HepG2 (cell line): ENCODE measurements around the gene USP36. TPM values are rescaled to one million over a fixed set of nuclear protein-coding genes. Genes with fewer than 3 reads are reported as not detected.
A peak's percentile ranks its signal among the peaks of the same experiment; 100 is the strongest.

Experiments
- ATAC-seq: fragments of 200-7000 bp; cut with Tn5 transposase; 3 replicates; pipeline ENCODE4 v1.9.1; 2020; ENCODE audit warnings: mild to moderate bottlenecking, moderate library complexity
- BruUV-seq: library from RNA; stranded (reverse); fragments of 400-500 nt; replicated peaks from 2 replicates; lab custom pipeline; 2021; lab: Mats Ljungman, UMichigan
- CTCF ChIA-PET: fragments of 300-600 bp; formaldehyde crosslinking; extraction: SDS; loops from one replicate; lab custom pipeline; 2021; ENCODE audit warnings: low total read pairs, inconsistent platforms, low intra/inter-chr PET ratio; lab: Yijun Ruan, JAX
- POLR2A ChIA-PET: fragments of 350-600 bp; sonication (Branson Sonifier 250); formaldehyde crosslinking; loops from one replicate; lab custom pipeline; 2020; ENCODE audit warnings: antibody characterized with exemption, inconsistent platforms; lab: Yijun Ruan, JAX
- DNase-seq: peaks from one replicate; pipeline ENCODE4 v3.0.0-alpha.2; 2015; ENCODE audit warnings: low spot score
- FAIRE-seq: peaks from 3 replicates; lab custom pipeline; 2011; peaks lifted over from hg19 to GRCh38; lab: Jason Lieb, UNC
- H2AFZ ChIP-seq: one replicate; pipeline ENCODE4 v1.6.1; 2011; ENCODE audit warnings: low read length, inconsistent platforms
- H3K27ac ChIP-seq: fragments of 300-600 bp; 3 replicates; pipeline ENCODE4 v1.8.0; 2011; ENCODE audit warnings: mixed run types, mild to moderate bottlenecking, mixed read lengths, low read length, inconsistent platforms; ENCODE audit not compliant: insufficient read depth; ENCODE audit errors: extremely low read length
- H3K27me3 ChIP-seq, 2 experiments: fragments of 200-600 bp in 1 of 2; 2 replicates in 1 of 2; 3 replicates in 1 of 2; pipeline versions ENCODE4 v1.6.0 to v1.8.0; 2011; ENCODE audit warnings: low read length in 2 of 2, mild to moderate bottlenecking in 2 of 2, moderate library complexity in 2 of 2, inconsistent platforms in 1 of 2; ENCODE audit not compliant: insufficient read depth in 2 of 2, control insufficient read depth in 1 of 2
- H3K36me3 ChIP-seq, 2 experiments: fragments of 200-600 bp in 1 of 2; replicated peaks in 1 of 2; 2 replicates in 1 of 2; 3 replicates in 1 of 2; pipeline versions ENCODE4 v1.5.1 to v1.8.0; 2011; ENCODE audit warnings: low read length in 2 of 2, inconsistent platforms in 1 of 2; ENCODE audit not compliant: insufficient read depth in 2 of 2, control insufficient read depth in 1 of 2
- H3K4me1 ChIP-seq: 2 replicates; pipeline ENCODE4 v1.5.1; 2012; ENCODE audit warnings: low read length, inconsistent platforms; ENCODE audit not compliant: insufficient read depth
- H3K4me2 ChIP-seq: 2 replicates; pipeline ENCODE4 v1.6.0; 2011; ENCODE audit warnings: low read depth, low read length, inconsistent platforms
- H3K4me3 ChIP-seq, 3 experiments: fragments of 200-600 bp in 1 of 3; sonication (generic), shearing (Covaris generic) in 1 of 3; replicated peaks in 1 of 3; 2 replicates each; pipeline ENCODE4 v1.5.1; 2011 to 2016; ENCODE audit warnings: low read length in 3 of 3, inconsistent platforms in 2 of 3, low read depth in 2 of 3, mild to moderate bottlenecking in 2 of 3, control low read depth in 1 of 3, mixed read lengths in 1 of 3; ENCODE audit not compliant: insufficient read depth in 1 of 3
- H3K79me2 ChIP-seq: one replicate; pipeline ENCODE4 v1.6.1; 2011; ENCODE audit warnings: low read length, inconsistent platforms; ENCODE audit not compliant: insufficient read depth
- H3K9ac ChIP-seq: 2 replicates; pipeline ENCODE4 v1.6.0; 2011; ENCODE audit warnings: mild to moderate bottlenecking, low read depth, low read length, inconsistent platforms; ENCODE audit not compliant: insufficient read depth
- H3K9me3 ChIP-seq: 2 replicates; pipeline ENCODE4 v1.5.1; 2012; ENCODE audit warnings: mild to moderate bottlenecking, low read length
- H4K20me1 ChIP-seq: 2 replicates; pipeline ENCODE4 v1.6.0; 2011; ENCODE audit warnings: inconsistent platforms, mild to moderate bottlenecking, low read length, moderate library complexity; ENCODE audit not compliant: insufficient read depth
- CCAR2 ChIP-seq: fragments of 200-400 bp; formaldehyde crosslinking; optimal IDR thresholded peaks from 2 replicates; pipeline ENCODE3; 2018; ENCODE audit warnings: low read depth, mild to moderate bottlenecking, low read length, moderate library complexity
- CHD4 ChIP-seq: fragments of 200-600 bp; sonication (generic); IDR thresholded peaks from 2 replicates; pipeline ENCODE4 v1.7.0; 2017; ENCODE audit warnings: mild to moderate bottlenecking, low read length, borderline replicate concordance
- KDM5B ChIP-seq: sonication (generic); formaldehyde crosslinking; IDR thresholded peaks from 2 replicates; pipeline ENCODE4 v1.4.0; 2020; ENCODE audit warnings: missing genetic modification reagents, mild to moderate bottlenecking, borderline replicate concordance
- KLF15 ChIP-seq: sonication (generic); formaldehyde crosslinking; IDR thresholded peaks from 2 replicates; pipeline ENCODE4 v1.8.1; 2023; ENCODE audit warnings: borderline replicate concordance, mild to moderate bottlenecking, inconsistent platforms, missing genetic modification reagents, mixed read lengths
- MBD4 ChIP-seq: IDR thresholded peaks from 2 replicates; pipeline ENCODE4 v1.6.1; 2012; ENCODE audit warnings: low read length, inconsistent platforms, borderline replicate concordance
- NONO ChIP-seq, 2 experiments: fragments of 450-650 bp in 1 of 2; sonication (generic) in 1 of 2; formaldehyde crosslinking in 1 of 2; IDR thresholded peaks in 1 of 2; conservative IDR thresholded peaks in 1 of 2; 2 replicates each; pipeline versions ENCODE4 v1.6.1 to v1.8.0; 2017 to 2022; ENCODE audit warnings: mild to moderate bottlenecking in 1 of 2, missing genetic modification reagents in 1 of 2, moderate library complexity in 1 of 2
- NRL ChIP-seq: sonication (generic); formaldehyde crosslinking; IDR thresholded peaks from 2 replicates; pipeline ENCODE4 v1.5.0; 2020; ENCODE audit warnings: missing genetic modification reagents, mild to moderate bottlenecking, moderate library complexity, borderline replicate concordance
- PAF1 ChIP-seq: IDR thresholded peaks from 2 replicates; pipeline ENCODE4 v1.6.1; 2016; ENCODE audit warnings: missing genetic modification reagents, missing compliant biosample characterization
- PLRG1 ChIP-seq: fragments of 450-650 bp; conservative IDR thresholded peaks from 2 replicates; pipeline ENCODE4 v1.6.1; 2016
- TARDBP ChIP-seq: sonication (generic); formaldehyde crosslinking; IDR thresholded peaks from 2 replicates; pipeline ENCODE4 v1.8.0; 2022; ENCODE audit warnings: mild to moderate bottlenecking, missing genetic modification reagents
- TBP ChIP-seq: sonication (generic); formaldehyde crosslinking; IDR thresholded peaks from 2 replicates; pipeline ENCODE4 v1.5.0; 2020; ENCODE audit warnings: missing genetic modification reagents
- TBX3 ChIP-seq: fragments of 450-650 bp; IDR thresholded peaks from 2 replicates; pipeline ENCODE4 v1.6.1; 2017; ENCODE audit warnings: antibody characterized with exemption, mild to moderate bottlenecking, inconsistent platforms, borderline replicate concordance
- ZBTB38 ChIP-seq: sonication (generic); formaldehyde crosslinking; IDR thresholded peaks from 2 replicates; pipeline ENCODE4 v1.5.1; 2020; ENCODE audit warnings: mild to moderate bottlenecking, missing genetic modification reagents
- ZFP82 ChIP-seq: sonication (generic); formaldehyde crosslinking; IDR thresholded peaks from 2 replicates; pipeline ENCODE4 v1.5.1; 2020; ENCODE audit warnings: mild to moderate bottlenecking, missing genetic modification reagents, borderline replicate concordance
- ZNF317 ChIP-seq: sonication (generic); formaldehyde crosslinking; IDR thresholded peaks from 2 replicates; pipeline ENCODE4 v1.5.0; 2020; ENCODE audit warnings: mild to moderate bottlenecking, missing genetic modification reagents
- ZNF761 ChIP-seq: sonication (generic); formaldehyde crosslinking; conservative IDR thresholded peaks from 2 replicates; pipeline ENCODE4 v1.4.0; 2020; ENCODE audit warnings: mild to moderate bottlenecking, missing genetic modification reagents
- WGBS: methylation state at CpG from one replicate; pipeline ENCODE4 v1.1.6; 2017; ENCODE audit warnings: low lambda C conversion rate; 5-methylcytosine and 5-hydroxymethylcytosine counted together
- in situ Hi-C: cut with HindIII; loops from 2 replicates; pipeline ENCODE4 v1.10.0; 2017; ENCODE audit warnings: low pct_unique_long_range_greater_than_20kb; ENCODE audit not compliant: extremely low pct_ligation_motif_present
- intact Hi-C: fragments of 100-400 bp; cut with micrococcal nuclease; formaldehyde crosslinking; loops from one replicate; pipeline ENCODE4 v1.10.0; 2022; ENCODE audit not compliant: unreplicated experiment
- polyA plus RNA-seq, 8 experiments: library from polyadenylated mRNA; depleted of rRNA in 3 of 8; stranded (reverse) in 7 of 8; unstranded in 1 of 8; fragments of >200 nt; fragmentation: Illumina TruSeq in 4 of 8; extraction: Trizol in 4 of 8; gene quantifications; 2 replicates each; pipeline versions ENCODE4 v1.2.1 to v1.2.3, GENCODE V29; 2011 to 2016; ENCODE audit warnings: low read depth in 4 of 8, missing spikeins in 1 of 8, mixed read lengths in 1 of 8; ENCODE audit not compliant: insufficient read depth in 1 of 8
- total RNA-seq, 5 experiments: library from RNA; depleted of rRNA; stranded (reverse); fragments of >200 nt; fragmentation: Illumina TruSeq; extraction: Trizol; gene quantifications; 2 replicates each; pipeline ENCODE4 v1.2.3, GENCODE V29; 2016; ENCODE audit warnings: low read depth in 1 of 5
- TF ChIP-seq, protein P1 (sequence below): sonication (generic); IDR thresholded peaks from 2 replicates; pipeline ENCODE4 v1.6.1; 2016; ENCODE audit warnings: low read depth, borderline replicate concordance

USP36 gene
- total and polyA plus RNA-seq, 2 of the 13 experiments (the other 11 are each of a cell fraction or from before 2014, with no cell fraction given) = 29.6 to 45.9 TPM

DNA sequence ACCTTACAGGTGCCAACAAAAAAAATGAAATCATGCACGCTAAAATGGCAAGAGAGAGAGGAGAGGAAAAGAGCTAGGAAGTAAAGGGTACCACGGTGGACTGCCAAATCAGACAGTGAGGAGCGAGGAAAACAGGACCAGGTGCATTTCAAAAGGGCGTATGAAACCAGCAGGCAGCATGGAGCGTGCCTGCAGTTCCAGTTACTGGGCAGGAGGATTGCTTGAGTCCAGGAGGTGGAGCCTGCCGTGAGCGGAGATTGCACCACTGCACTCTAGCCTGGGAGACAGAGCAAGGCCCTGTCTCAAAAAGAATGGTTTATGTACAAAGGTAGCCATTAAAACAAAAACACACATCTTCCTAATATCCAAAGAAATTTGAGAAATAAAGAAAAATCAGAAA is 16.4 kb downstream of the USP36 start:
- WGBS = 95% methylated on average over 7 of the region's 7 CpGs
- TSS peak; percentile 11 for BruUV-seq
- no peak overlapping the region for H2AFZ ChIP-seq
- in situ Hi-C loops = no loop called here
- TF ChIP-seq MBD4 (no peak), CHD4 (no peak), NRL (CRISPR knock-in tag) (no peak), TBX3 (no peak), ZBTB38 (CRISPR knock-in tag) (0 out of 2 replicates have a peak, but pooled peaks have one; percentile 31)
- TF ChIP-seq, all 625 proteins: peak for 1
- ChIA-PET CTCF (no interaction called here), POLR2A (no interaction called here)
- DNase-seq = no peak
- Histone ChIP-seq H3K27me3 (no peaks in the 10 kb centered on the region), H4K20me1 (peaks cover 6% of the 10 kb centered on the region), H3K9ac (no peak overlapping the region), H3K4me1 (0 out of 2 replicates have a peak, but pooled peaks cover 7% of the 10 kb centered on the region), H3K4me2 (no peak overlapping the region), H3K79me2 (peaks cover 3% of the 10 kb centered on the region), H3K27ac (no peak overlapping the region), H3K9me3 (no peaks in the 10 kb centered on the region), H3K36me3 (peaks cover 72 to 94% of the 10 kb centered on the region in 2 experiments), H3K4me3 (no peak overlapping the region)
- intact Hi-C loops = no loop called here
- FAIRE-seq = no peak
- no peak for ATAC-seq

DNA sequence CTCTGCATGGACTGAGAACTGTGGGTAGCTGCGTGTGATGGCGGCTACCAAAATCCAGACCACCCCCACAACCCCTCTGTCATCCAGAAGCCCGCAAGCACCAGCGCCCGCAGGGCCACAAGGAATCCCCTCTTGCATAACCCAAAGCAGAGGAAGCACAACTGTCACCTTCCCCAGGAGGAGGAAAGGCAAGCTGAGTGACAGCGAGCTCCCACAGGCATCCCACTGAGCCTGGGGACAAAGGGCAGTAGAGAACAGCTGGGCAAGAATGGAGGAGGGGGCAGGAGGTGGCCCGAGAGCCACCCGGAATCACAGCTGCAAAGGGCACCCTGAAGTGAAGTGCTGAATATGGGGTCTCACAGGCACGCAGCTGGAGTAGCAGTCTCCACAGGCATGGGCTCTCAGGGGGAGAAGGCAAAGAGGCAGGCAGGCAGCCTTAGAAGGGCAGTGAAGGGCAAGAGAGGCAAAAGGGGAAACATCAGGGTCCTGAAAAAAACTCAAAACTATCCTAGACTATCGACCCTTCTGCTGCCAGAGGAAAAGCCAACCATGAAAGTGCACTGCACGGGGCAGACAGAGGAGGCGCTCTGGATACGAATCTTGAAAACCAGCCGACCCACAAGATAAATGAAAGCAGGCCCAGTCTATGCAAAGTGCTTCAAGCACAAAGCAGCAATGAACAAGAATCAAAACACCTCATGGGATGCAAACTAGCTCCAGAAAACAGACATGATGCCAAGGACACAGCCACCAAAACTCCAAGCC is 17.1 kb downstream of the USP36 start:
- Histone ChIP-seq H3K27me3 (no peaks in the 10 kb centered on the region), H3K4me2 (no peak overlapping the region), H3K79me2 (peaks cover 3% of the 10 kb centered on the region), H3K36me3 (peaks cover 72 to 94% of the 10 kb centered on the region in 2 experiments), H3K9me3 (no peaks in the 10 kb centered on the region), H3K4me3 (no peak overlapping the region), H4K20me1 (peaks cover 6% of the 10 kb centered on the region), H3K27ac (no peak overlapping the region), H2AFZ (no peak overlapping the region), H3K4me1 (0 out of 2 replicates have a peak, but pooled peaks cover 7% of the 10 kb centered on the region), H3K9ac (no peak overlapping the region)
- ChIA-PET POLR2A (no interaction called here), CTCF (no interaction called here)
- no TSS peak for BruUV-seq
- intact Hi-C loops (no loop called here), in situ Hi-C loops (no loop called here)
- 96% methylated on average over 14 of the region's 14 CpGs for WGBS
- DNase-seq = no peak
- peak; percentile 13; the same call in 2 of the 3 replicates for ATAC-seq
- no peak for FAIRE-seq
- TF ChIP-seq TARDBP (no peak), PLRG1 (no peak), CCAR2 (no peak), ZNF761 (CRISPR knock-in tag) (no peak), ZNF317 (no peak), ZFP82 (CRISPR knock-in tag) (no peak), TBP (CRISPR knock-in tag) (no peak), KDM5B (0 out of 2 replicates have a peak, but pooled peaks have one; percentile 4), NONO (IDR thresholded peaks at IDR 0.05) (no peak), NONO (CRISPR knock-in tag; conservative IDR thresholded peaks at IDR 0.05) (0 out of 2 replicates have a peak, but pooled peaks have one; percentile 30), KLF15 (no peak), PAF1 (CRISPR knock-in tag) (no peak)
- TF ChIP-seq, protein P1, sequence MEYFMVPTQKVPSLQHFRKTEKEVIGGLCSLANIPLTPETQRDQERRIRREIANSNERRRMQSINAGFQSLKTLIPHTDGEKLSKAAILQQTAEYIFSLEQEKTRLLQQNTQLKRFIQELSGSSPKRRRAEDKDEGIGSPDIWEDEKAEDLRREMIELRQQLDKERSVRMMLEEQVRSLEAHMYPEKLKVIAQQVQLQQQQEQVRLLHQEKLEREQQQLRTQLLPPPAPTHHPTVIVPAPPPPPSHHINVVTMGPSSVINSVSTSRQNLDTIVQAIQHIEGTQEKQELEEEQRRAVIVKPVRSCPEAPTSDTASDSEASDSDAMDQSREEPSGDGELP = peak; percentile 36; the same call in 1 of the 2 replicates
